HEK293 (cell line): ENCODE results near the gene CDKAL1.
A peak's percentile ranks its signal among the peaks of the same experiment; 100 is the strongest.

Experiments
- CTCF ChIA-PET: fragments of 350-600 bp; formaldehyde crosslinking; extraction: SDS; loops from one replicate; lab custom pipeline; 2021; ENCODE audit warnings: antibody characterized with exemption; lab: Yijun Ruan, JAX
- POLR2A ChIA-PET: fragments of 300-600 bp; formaldehyde crosslinking; extraction: SDS; loops from one replicate; lab custom pipeline; 2020; ENCODE audit warnings: antibody characterized with exemption, inconsistent platforms; lab: Yijun Ruan, JAX
- H3K27ac ChIP-seq: fragments of 200-500 bp; sonication (Bioruptor generic); 2 replicates; pipeline ENCODE4 v1.5.1; 2014; ENCODE audit warnings: low read depth, low read length, control low read depth, inconsistent platforms; ENCODE audit errors: extremely low read depth
- H3K36me3 ChIP-seq, 2 experiments: fragments of 200-500 bp in 1 of 2; sonication (Bioruptor generic) in 1 of 2; 1 replicate in 1 of 2; 2 replicates in 1 of 2; pipeline ENCODE4 v1.5.1; 2014 to 2017; ENCODE audit warnings: inconsistent platforms in 2 of 2, low read length in 2 of 2; ENCODE audit not compliant: control insufficient read depth in 2 of 2, insufficient read depth in 1 of 2
- H3K4me1 ChIP-seq: fragments of 200-500 bp; sonication (Bioruptor generic); 2 replicates; pipeline ENCODE4 v1.5.1; 2014; ENCODE audit warnings: mild to moderate bottlenecking, low read length, inconsistent platforms; ENCODE audit not compliant: control insufficient read depth, insufficient read depth
- H3K4me3 ChIP-seq: 2 replicates; pipeline ENCODE4 v1.5.1; 2011; ENCODE audit warnings: low read depth, mild to moderate bottlenecking, control low read depth, low read length, moderate library complexity
- H3K9me3 ChIP-seq: fragments of 200-500 bp; sonication (Bioruptor generic); 2 replicates; pipeline ENCODE4 v1.5.1; 2014; ENCODE audit warnings: low read depth, low read length, inconsistent platforms; ENCODE audit not compliant: control insufficient read depth, insufficient read depth
- EGR2 ChIP-seq: fragments of 450-650 bp; formaldehyde crosslinking; IDR thresholded peaks from 2 replicates; pipeline ENCODE4 v1.5.1; 2016; ENCODE audit warnings: low read depth, missing biosample characterization, missing genetic modification characterization
- FEZF1 ChIP-seq: fragments of 450-650 bp; formaldehyde crosslinking; IDR thresholded peaks from 2 replicates; pipeline ENCODE4 v1.5.1; 2016; ENCODE audit warnings: missing biosample characterization, missing genetic modification characterization
- IKZF3 ChIP-seq: fragments of 450-650 bp; IDR thresholded peaks from 2 replicates; pipeline ENCODE4 v1.5.0; 2018; ENCODE audit warnings: missing biosample characterization, mild to moderate bottlenecking, missing genetic modification characterization, moderate library complexity
- PRDM1 ChIP-seq: fragments of 450-650 bp; formaldehyde crosslinking; IDR thresholded peaks from 2 replicates; pipeline ENCODE4; 2016; ENCODE audit warnings: missing biosample characterization, missing genetic modification characterization
- PRDM10 ChIP-seq: fragments of 450-650 bp; formaldehyde crosslinking; IDR thresholded peaks from 2 replicates; pipeline ENCODE4 v1.5.1; 2016; ENCODE audit warnings: missing biosample characterization, missing genetic modification characterization
- RBAK ChIP-seq: fragments of 450-650 bp; formaldehyde crosslinking; IDR thresholded peaks from 2 replicates; pipeline ENCODE4 v1.5.1; 2016; ENCODE audit warnings: missing biosample characterization, missing genetic modification characterization
- ZFHX2 ChIP-seq: fragments of 450-650 bp; formaldehyde crosslinking; conservative IDR thresholded peaks from 2 replicates; pipeline ENCODE4 v1.5.1; 2016; ENCODE audit warnings: missing biosample characterization, missing genetic modification characterization
- ZNF518A ChIP-seq: fragments of 450-650 bp; formaldehyde crosslinking; conservative IDR thresholded peaks from 2 replicates; pipeline ENCODE4 v1.5.1; 2016; ENCODE audit warnings: low read depth, missing biosample characterization, missing genetic modification characterization
- ZNF549 ChIP-seq: fragments of 450-650 bp; IDR thresholded peaks from 2 replicates; pipeline ENCODE4 v1.5.1; 2018; ENCODE audit warnings: missing biosample characterization, missing genetic modification characterization, mild to moderate bottlenecking, inconsistent platforms, moderate library complexity
- ZNF626 ChIP-seq: fragments of 450-650 bp; sonication (Bioruptor Pico); formaldehyde crosslinking; IDR thresholded peaks from 2 replicates; pipeline ENCODE4 v1.5.1; 2018; ENCODE audit warnings: missing biosample characterization, missing genetic modification characterization, inconsistent platforms
- ZNF664 ChIP-seq: fragments of 450-650 bp; formaldehyde crosslinking; IDR thresholded peaks from 2 replicates; pipeline ENCODE4 v1.5.1; 2016; ENCODE audit warnings: missing biosample characterization, missing genetic modification characterization
- ZNF670 ChIP-seq: fragments of 450-650 bp; formaldehyde crosslinking; IDR thresholded peaks from 2 replicates; pipeline ENCODE4 v1.5.1; 2016; ENCODE audit warnings: missing biosample characterization, missing genetic modification characterization, low read depth
- ZNF747 ChIP-seq: fragments of 450-650 bp; formaldehyde crosslinking; IDR thresholded peaks from 2 replicates; pipeline ENCODE4 v1.5.1; 2016; ENCODE audit warnings: missing biosample characterization, missing genetic modification characterization
- ZNF837 ChIP-seq: fragments of 450-650 bp; formaldehyde crosslinking; IDR thresholded peaks from 2 replicates; pipeline ENCODE4 v1.5.1; 2016; ENCODE audit warnings: missing biosample characterization, missing genetic modification characterization
- TF ChIP-seq, protein P1 (sequence below): fragments of 450-650 bp; formaldehyde crosslinking; IDR thresholded peaks from 2 replicates; pipeline ENCODE4 v1.5.1; 2016; ENCODE audit warnings: missing biosample characterization, missing genetic modification characterization

The CDKAL1 gene

GRCh38 chr6:20712011-20712410 lies 177.8 kb downstream of the CDKAL1 start:
- POLR2A ChIA-PET = no interaction called here
- peaks cover 23% of the 10 kb centered on the region for H3K4me1 ChIP-seq
- H3K9me3 ChIP-seq = no peaks in the 10 kb centered on the region
- H3K4me3 ChIP-seq = no peak overlapping the region
- no peaks in the 10 kb centered on the region for H3K36me3 ChIP-seq
- no peak overlapping the region for H3K27ac ChIP-seq
- CTCF ChIA-PET = interaction anchor here (0.6 to 1.3 kb wide), 2 partner anchors 147 to 536 kb away, joined by 4 read pairs; no protein-coding TSS in a partner anchor
- no peak for TF ChIP-seq ZNF670
- no peak for TF ChIP-seq IKZF3 (tag by site-specific recombination)
- peak; percentile 66 for TF ChIP-seq PRDM1
- TF ChIP-seq ZNF747 (tag by site-specific recombination) = no peak
- no peak for TF ChIP-seq ZNF837 (tag by site-specific recombination)
- TF ChIP-seq ZFHX2 (tag by site-specific recombination) = no peak
- no peak for TF ChIP-seq ZNF626 (tag by site-specific recombination)

DNA sequence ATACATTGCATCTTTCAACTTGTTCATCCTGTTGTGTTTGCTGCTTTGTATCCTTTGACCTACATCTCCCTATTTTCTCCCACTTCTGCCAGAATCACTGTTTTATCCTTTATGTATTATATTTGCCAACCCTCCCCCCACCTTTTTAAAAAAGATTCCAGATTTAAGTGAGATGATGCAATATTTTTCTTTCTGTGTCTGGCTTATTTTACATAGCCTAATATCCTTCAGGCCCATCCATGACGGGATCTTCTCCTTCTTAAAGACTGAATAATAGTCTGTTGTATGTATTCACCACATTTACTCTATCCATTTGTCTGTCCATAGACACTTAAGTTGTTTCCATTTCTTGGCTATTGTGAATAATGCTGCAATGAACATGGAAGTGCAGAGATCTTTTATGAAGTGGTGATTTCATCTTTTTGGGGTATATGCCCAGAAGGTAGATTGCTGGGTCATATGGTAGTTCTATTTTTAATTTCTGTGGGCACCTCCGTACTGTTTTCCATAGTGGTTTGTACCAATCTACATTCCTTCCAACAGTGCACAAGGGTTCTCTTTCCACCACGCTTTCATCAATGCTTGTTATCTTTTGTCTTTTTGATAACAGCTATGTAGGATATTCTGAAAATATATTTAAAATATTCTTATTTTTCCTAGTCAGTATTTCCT lies 181.0 kb downstream of the CDKAL1 start:
- CTCF ChIA-PET = interaction anchor here (0.6 kb wide), 1 partner anchor 16 kb away, joined by 3 read pairs; no protein-coding TSS in a partner anchor
- no peak overlapping the region for H3K27ac ChIP-seq
- H3K9me3 ChIP-seq = no peaks in the 10 kb centered on the region
- H3K4me1 ChIP-seq = peaks cover 5% of the 10 kb centered on the region; the same call in 1 of the 2 replicates
- POLR2A ChIA-PET = no interaction called here
- no peak overlapping the region for H3K4me3 ChIP-seq
- no peaks in the 10 kb centered on the region for H3K36me3 ChIP-seq
- TF ChIP-seq RBAK (tag by site-specific recombination) (no peak), ZNF664 (peak; percentile 43; the same call in 1 of the 2 replicates)

DNA sequence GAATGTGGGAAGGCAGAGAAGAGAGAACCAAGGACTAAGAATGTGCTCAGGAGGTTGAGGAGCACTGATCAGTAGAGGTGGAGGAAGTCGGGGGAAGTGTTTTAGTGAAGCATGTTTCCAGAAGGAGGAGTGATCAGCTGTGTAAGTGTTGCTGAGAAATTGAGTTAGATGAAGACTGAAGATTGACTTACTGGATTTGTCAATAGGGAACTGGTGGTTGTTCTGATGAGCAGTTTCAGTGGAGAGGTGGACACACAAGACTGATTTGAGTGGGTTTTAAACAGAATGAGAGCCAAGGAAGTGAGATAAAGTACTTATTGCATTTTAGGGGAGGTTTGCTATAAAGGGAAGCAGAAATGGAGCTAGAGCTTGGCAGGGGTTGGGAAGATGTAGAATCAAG lies 182.6 kb downstream of the CDKAL1 start:
- H3K4me1 ChIP-seq = peaks cover 3% of the 10 kb centered on the region; the same call in 1 of the 2 replicates
- no peak overlapping the region for H3K27ac ChIP-seq
- ChIA-PET POLR2A (no interaction called here), CTCF (interaction anchor here (0.6 kb wide), 1 partner anchor 1891 kb away, joined by 3 read pairs; no protein-coding TSS in a partner anchor)
- H3K36me3 ChIP-seq = no peaks in the 10 kb centered on the region
- no peaks in the 10 kb centered on the region for H3K9me3 ChIP-seq
- no peak overlapping the region for H3K4me3 ChIP-seq
- 0 out of 2 replicates have a peak, but pooled peaks have one; percentile 20 for TF ChIP-seq EGR2 (tag by site-specific recombination)
- TF ChIP-seq, protein P1, sequence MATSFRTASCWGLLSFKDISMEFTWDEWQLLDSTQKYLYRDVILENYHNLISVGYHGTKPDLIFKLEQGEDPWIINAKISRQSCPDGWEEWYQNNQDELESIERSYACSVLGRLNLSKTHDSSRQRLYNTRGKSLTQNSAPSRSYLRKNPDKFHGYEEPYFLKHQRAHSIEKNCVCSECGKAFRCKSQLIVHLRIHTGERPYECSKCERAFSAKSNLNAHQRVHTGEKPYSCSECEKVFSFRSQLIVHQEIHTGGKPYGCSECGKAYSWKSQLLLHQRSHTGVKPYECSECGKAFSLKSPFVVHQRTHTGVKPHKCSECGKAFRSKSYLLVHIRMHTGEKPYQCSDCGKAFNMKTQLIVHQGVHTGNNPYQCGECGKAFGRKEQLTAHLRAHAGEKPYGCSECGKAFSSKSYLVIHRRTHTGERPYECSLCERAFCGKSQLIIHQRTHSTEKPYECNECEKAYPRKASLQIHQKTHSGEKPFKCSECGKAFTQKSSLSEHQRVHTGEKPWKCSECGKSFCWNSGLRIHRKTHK (tag by site-specific recombination) = no peak

DNA sequence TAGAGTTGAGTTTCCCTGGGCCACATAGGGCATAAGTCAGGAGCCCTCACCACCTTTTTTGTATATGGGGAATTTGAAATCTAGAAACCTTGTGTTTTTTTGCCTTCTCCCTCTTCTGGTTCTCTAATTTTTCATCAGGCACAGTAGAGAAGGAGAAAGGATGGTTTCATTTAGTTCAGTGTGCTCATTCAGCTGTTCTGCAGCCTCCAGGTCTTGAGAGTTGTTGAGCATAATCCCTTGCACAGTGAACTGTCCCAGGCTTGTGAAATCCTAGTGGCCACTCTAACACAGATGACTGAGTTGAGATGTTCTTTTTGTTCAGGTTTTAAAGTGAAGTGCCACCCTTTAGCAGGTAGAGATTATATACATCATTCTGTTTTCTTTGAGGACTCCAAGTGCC lies 183.5 kb downstream of the CDKAL1 start:
- H3K4me3 ChIP-seq = no peak overlapping the region
- H3K4me1 ChIP-seq = no peaks in the 10 kb centered on the region
- POLR2A ChIA-PET = interaction anchor here (0.6 kb wide), 1 partner anchor 94 kb away, joined by 9 read pairs; no protein-coding TSS in a partner anchor
- H3K27ac ChIP-seq = no peak overlapping the region
- no peaks in the 10 kb centered on the region for H3K36me3 ChIP-seq
- CTCF ChIA-PET = interaction anchor here (0.7 to 1.7 kb wide), 3 partner anchors 9 to 158 kb away, joined by 3 to 4 read pairs (median 3); no protein-coding TSS in a partner anchor
- no peaks in the 10 kb centered on the region for H3K9me3 ChIP-seq
- TF ChIP-seq PRDM10 (peak; percentile 84), ZNF549 (tag by site-specific recombination) (no peak), ZNF518A (tag by site-specific recombination) (no peak), FEZF1 (tag by site-specific recombination) (0 out of 2 replicates have a peak, but pooled peaks have one; percentile 25)
